ENCODE results near the gene GPN2. TPM values are rescaled to one million over a fixed set of nuclear protein-coding genes. Genes with fewer than 3 reads are reported as not detected.

The GPN2 gene
- total RNA-seq, 2 donors from 2014 or later: 32.4 to 36.2 TPM

DNA sequence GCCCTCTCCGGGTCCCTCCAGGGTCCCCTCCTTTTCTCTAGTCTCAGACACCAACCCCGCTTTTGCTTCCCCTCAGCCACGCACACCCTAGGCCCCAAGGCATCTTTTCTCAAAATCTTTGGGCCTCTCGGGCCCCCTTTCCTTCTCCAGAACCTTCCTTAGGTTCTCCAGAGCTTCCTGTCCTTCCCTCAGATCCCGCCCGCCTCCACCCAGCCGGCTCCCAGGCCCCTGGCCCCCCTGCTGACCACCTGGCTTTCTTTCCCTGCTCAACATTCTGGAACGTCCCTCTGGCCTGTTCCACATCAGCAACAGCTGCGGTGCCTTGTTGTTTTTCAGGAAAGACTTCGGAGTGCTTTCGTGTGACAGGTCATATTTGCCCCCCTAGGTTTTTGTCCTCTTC is 62.4 kb downstream of the GPN2 start:
- H3K4me1 ChIP-seq: peaks cover 14% of the 10 kb centered on the region
- intact Hi-C loops (cut with DNase I): no loop called here
- no peak for DNase-seq
- peak overlapping the region in 1 of 2 donors; percentile 75 for H3K9ac ChIP-seq (ENCODE audit: low read depth in 2 of 2, low read length in 2 of 2)
- no peaks in the 10 kb centered on the region for H3K9me3 ChIP-seq
- no peak for TF ChIP-seq CTCF (IDR thresholded peaks at IDR 0.05)
- H3K4me3 ChIP-seq: peak overlapping the region; percentile 53
- H3K27ac ChIP-seq: no peak overlapping the region
- no peaks in the 10 kb centered on the region for H3K36me3 ChIP-seq
- no peaks in the 10 kb centered on the region for H3K27me3 ChIP-seq

- no peaks in the 10 kb centered on the region for H3K36me3 ChIP-seq
- peaks cover 14% of the 10 kb centered on the region for H3K4me1 ChIP-seq
- intact Hi-C loops (cut with DNase I): no loop called here
- no peaks in the 10 kb centered on the region for H3K27me3 ChIP-seq
- no peaks in the 10 kb centered on the region for H3K9me3 ChIP-seq
- H3K9ac ChIP-seq (ENCODE audit: low read depth in 2 of 2, low read length in 2 of 2): peak overlapping the region; percentile 75 to 76
- TF ChIP-seq CTCF (IDR thresholded peaks at IDR 0.05): no peak
- H3K4me3 ChIP-seq: peak overlapping the region; percentile 53
- H3K27ac ChIP-seq: no peak overlapping the region
- DNase-seq: peak; percentile 32
Measured at GRCh38 chr1:26827106-26827604, 62.9 kb downstream of the GPN2 start.

DNA sequence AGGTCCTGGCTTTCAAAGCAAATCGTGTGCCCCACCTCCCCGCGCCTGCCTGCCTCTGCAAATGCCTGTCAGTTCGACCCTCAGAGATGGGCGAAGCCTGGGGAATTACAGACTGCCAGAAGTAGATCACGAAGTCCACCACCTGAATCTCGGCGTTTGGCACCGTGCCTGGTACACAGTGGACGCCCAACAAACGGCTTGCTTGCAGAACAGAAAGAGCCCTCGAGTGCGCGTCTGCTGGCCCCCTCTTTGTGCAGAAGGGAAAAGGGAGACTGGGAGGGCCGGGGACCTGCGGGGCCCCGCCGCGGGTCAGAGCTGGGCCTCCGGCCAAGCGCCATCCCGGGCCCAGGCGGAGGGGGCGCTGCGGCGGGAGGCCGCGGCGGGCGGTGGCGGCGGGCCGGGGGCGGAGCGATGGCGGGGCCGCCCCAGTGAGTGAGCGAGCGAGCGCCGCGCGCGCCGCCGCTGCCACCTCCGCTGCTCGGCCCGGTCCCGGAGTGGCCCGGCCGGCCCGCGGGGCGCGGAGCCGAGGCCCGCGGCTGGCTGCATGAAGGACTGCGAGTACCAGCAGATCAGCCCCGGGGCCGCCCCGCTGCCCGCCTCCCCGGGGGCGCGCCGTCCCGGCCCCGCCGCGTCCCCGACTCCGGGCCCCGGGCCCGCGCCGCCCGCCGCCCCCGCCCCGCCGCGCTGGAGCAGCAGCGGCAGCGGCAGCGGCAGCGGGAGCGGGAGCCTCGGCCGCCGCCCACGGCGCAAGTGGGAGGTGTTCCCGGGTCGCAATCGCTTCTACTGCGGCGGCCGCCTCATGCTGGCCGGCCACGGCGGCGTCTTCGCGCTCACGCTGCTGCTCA is 63.6 kb downstream of the GPN2 start, which contains the start of gene ZDHHC18:
Gene ZDHHC18 (plus strand): TSS at position 428 of the 845 bp plus-strand sequence. CDS start 117 bp downstream, at position 545.
- Histone ChIP-seq H3K9me3 (no peaks in the 10 kb centered on the region), H3K4me3 (peak within 1 kb of the TSS; percentile 53), H3K4me1 (peaks cover 14% of the 10 kb centered on the region), H3K36me3 (no peaks in the 10 kb centered on the region), H3K27ac (peak within 1 kb of the TSS; percentile 73), H3K9ac (ENCODE audit: low read depth in 2 of 2, low read length in 2 of 2) (peak within 1 kb of the TSS; percentile 79 to 91), H3K27me3 (no peaks in the 10 kb centered on the region)
- peak; percentile 77 for DNase-seq
- TF ChIP-seq CTCF (IDR thresholded peaks at IDR 0.05): no peak
- intact Hi-C loops (cut with DNase I): no loop called here

Other genes with a start within 250 kb of the GPN2 start
- gene ARID1A, start 194.3 kb downstream of the GPN2 start, total RNA-seq: 10 to 100 TPM; 49.6 to 76.2 TPM
- gene PIGV, start 102.3 kb downstream of the GPN2 start, total RNA-seq: 10 to 100 TPM; 16.8 to 24.2 TPM
- 10 to 100 TPM; 14.1 to 16.8 TPM for gene ZDHHC18, start 63.6 kb downstream of the GPN2 start, total RNA-seq
- gene SFN, start 27.1 kb downstream of the GPN2 start, total RNA-seq: 100 to 1,000 TPM; 239 to 253 TPM
- gene GPATCH3, start 10.2 kb upstream of the GPN2 start, total RNA-seq: 10 to 100 TPM; 13.9 to 14.4 TPM
- gene NR0B2, start 23.7 kb upstream of the GPN2 start, total RNA-seq: 1 to 10 TPM in 1 of 2 donors, under 1 TPM in 1; 0.64 to 1.8 TPM
- gene NUDC, start 31.5 kb upstream of the GPN2 start, total RNA-seq: 10 to 100 TPM; 37.9 to 92.5 TPM
- gene KDF1, start 70.2 kb upstream of the GPN2 start, total RNA-seq: 10 to 100 TPM; 23.2 to 27.3 TPM
- gene TRNP1, start 103.4 kb upstream of the GPN2 start, total RNA-seq: 1 to 10 TPM; 2.5 to 2.7 TPM
- gene TENT5B, start 122.6 kb upstream of the GPN2 start, total RNA-seq: 1 to 10 TPM; 1.0 to 3.8 TPM

All from colonic mucosa (tissue), 4 donors.